HL-60 (cell line): ENCODE data around the gene ALX4.

ENCODE experiments used
- DNase-seq, 2 experiments: peaks; one replicate each; pipeline ENCODE4 v3.0.0-alpha.2; 2010 to 2020; ENCODE audit warnings: low read depth in 1 of 2, low spot score in 1 of 2
- H3K27ac ChIP-seq: fragments of 250-450 bp; sonication (Bioruptor Pico); replicated peaks from 2 replicates; pipeline ENCODE4 v1.5.1; 2020; ENCODE audit warnings: mild to moderate bottlenecking, moderate library complexity
- H3K27me3 ChIP-seq: fragments of 250-450 bp; sonication (Bioruptor Pico); 2 replicates; pipeline ENCODE4 v1.5.1; 2021; ENCODE audit warnings: mild to moderate bottlenecking, moderate library complexity; ENCODE audit not compliant: insufficient read depth, poor library complexity, severe bottlenecking
- H3K4me3 ChIP-seq: replicated peaks from 2 replicates; pipeline ENCODE4 v1.5.1; 2011; ENCODE audit warnings: mild to moderate bottlenecking, control low read depth, low read length; ENCODE audit not compliant: insufficient read depth
- CTCF ChIP-seq: IDR thresholded peaks from one replicate; pipeline ENCODE4 v1.5.1; 2011; ENCODE audit warnings: low read length, control low read depth, inconsistent platforms; ENCODE audit not compliant: insufficient read depth
- GABPA ChIP-seq: IDR thresholded peaks from 2 replicates; pipeline ENCODE4 v1.6.1; 2012; ENCODE audit warnings: low read depth
- POLR2AphosphoS5 ChIP-seq: IDR thresholded peaks from 2 replicates; pipeline ENCODE4 v1.6.1; 2012; ENCODE audit warnings: low read depth
- REST ChIP-seq: IDR thresholded peaks from 2 replicates; pipeline ENCODE4 v1.6.1; 2012; ENCODE audit warnings: low read depth; ENCODE audit not compliant: insufficient replicate concordance
- SPI1 ChIP-seq: IDR thresholded peaks from 2 replicates; pipeline ENCODE4 v1.6.1; 2012; ENCODE audit warnings: low read depth, mild to moderate bottlenecking, borderline replicate concordance

Gene ALX4

DNA sequence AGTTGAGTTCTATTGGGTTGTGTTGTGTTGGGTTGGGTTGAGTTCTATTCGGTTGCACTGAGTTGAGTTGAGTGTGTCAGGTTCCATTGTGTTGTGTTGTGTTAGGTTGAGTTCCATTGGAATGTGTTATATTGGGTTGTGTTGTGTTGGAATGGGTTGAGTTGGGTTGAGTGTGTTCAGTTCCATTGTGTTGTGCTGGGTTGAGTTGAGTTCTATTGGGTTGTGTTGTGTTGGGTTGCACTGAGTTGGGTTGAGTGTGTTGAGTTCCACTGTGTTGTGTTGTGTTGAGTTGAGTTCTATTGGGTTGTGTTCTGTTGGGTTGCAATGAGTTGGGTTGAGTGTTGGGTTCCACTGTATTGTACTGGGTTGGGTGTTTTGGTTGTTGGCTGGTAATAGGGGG is 35.5 kb downstream of the ALX4 start:
- no peak for DNase-seq
- TF ChIP-seq CTCF (no peak), SPI1 (no peak), REST (no peak), GABPA (no peak)

DNA sequence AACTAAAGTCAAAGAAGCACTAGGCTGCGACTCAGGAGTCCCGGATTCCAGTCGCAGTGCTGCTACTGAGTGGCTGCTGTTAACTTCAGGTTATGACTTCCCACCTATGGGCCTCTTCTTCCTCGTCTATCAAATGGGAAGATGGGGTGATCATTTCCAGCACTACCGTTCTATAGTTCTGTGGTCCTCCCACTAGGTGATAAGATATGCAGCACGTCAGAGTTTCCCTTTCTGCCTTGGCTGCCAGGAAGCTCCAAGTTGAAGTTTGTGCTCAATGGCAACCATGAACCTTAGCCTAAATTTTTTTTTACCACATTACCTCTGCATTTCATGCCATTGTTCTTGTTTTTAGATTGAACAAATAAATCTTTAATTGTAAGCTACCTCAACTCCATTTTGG is 38.7 kb downstream of the ALX4 start:
- TF ChIP-seq GABPA (no peak), POLR2AphosphoS5 (no peak), SPI1 (no peak), CTCF (no peak), REST (no peak)
- DNase-seq, result no peak
- H3K27me3 ChIP-seq, result no peaks in the 10 kb centered on the region
- H3K27ac ChIP-seq, result no peak overlapping the region
- no peak overlapping the region for H3K4me3 ChIP-seq

More for the DNA sequence above, 35.5 kb downstream of the ALX4 start:
- H3K27ac ChIP-seq, result no peak overlapping the region
- no peaks in the 10 kb centered on the region for H3K27me3 ChIP-seq
- no peak overlapping the region for H3K4me3 ChIP-seq

- Histone ChIP-seq H3K27ac (no peak overlapping the region), H3K27me3 (no peaks in the 10 kb centered on the region)
These were observed 39.3 kb downstream of the ALX4 start for GRCh38 chr11:44270403-44271273.

More at GRCh38 chr11:44270403-44271273, 39.3 kb downstream of the ALX4 start:
- H3K4me3 ChIP-seq, result no peak overlapping the region
- TF ChIP-seq REST (no peak), GABPA (no peak), CTCF (no peak), POLR2AphosphoS5 (no peak), SPI1 (no peak)
- DNase-seq, result no peak
